ENCODE data around the gene LRP1B.

Gene LRP1B

DNA sequence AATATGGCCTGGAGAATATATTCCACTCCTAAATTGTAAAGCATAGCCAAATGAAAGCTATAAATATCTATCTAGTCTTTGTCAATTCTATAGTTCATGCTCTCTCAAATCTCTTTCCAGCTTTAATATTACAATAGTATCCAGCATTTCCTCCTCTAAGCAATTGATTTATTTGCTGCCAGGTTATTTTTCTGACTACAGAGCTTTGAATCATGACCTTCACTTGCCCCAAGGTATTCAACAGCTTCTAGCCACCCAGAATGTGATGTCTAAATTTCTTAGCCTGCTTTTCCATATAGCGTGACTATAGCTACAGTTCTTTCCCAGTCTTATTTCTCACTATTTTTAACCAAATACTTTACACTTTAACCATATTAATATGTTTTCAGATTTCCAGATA is 1287.6 kb downstream of the LRP1B start:
- DNase-seq (ENCODE audit: extremely low spot score, insufficient read length, low read depth) (no peak), FAIRE-seq (no peak)

DNA sequence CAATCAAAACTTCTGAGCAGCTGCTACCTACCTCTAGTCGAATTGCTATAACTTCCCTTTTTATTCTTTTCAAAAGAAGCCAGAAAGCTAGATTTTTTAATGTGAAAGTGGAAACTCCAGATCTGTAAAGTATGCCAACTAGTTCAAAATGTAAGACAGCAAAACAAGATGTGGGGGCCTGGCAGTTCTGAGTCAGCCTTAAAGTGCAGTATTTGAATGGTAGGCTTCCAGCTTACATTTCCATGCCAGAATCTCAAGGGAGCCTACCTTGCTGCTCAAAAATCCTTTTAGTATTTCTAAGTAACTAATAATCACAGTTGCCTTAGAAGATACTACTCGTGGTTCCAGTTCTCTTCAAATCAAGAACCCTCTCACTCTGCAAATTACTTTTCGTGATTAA is 1288.7 kb downstream of the LRP1B start:
- FAIRE-seq (no peak), DNase-seq (ENCODE audit: extremely low spot score, insufficient read length, low read depth) (no peak)

DNA sequence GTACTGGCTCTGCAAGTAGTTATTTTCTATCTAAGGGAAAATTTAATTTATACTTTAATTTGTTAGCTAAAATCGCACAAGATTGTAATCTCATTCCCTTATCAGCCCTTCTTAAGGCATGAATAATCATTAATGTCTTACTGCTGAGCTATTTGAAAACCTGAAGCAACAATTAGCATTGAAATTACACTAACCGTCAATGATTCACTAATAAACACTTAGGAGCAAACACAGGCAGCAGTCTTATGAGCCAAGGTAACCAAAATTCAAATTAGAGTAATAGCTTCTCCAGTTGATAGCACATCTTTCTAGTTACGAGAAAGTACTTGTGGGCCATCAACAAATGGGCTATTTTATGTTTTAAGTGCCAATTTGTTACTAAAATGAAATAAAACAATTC is 1289.7 kb downstream of the LRP1B start:
- FAIRE-seq: no peak

GRCh38 chr2:140836826-140837225 is 1294.0 kb downstream of the LRP1B start:
- no peak for FAIRE-seq

More for the DNA sequence above, 1289.7 kb downstream of the LRP1B start:
- no peak for DNase-seq (ENCODE audit: extremely low spot score, insufficient read length, low read depth)

DNA sequence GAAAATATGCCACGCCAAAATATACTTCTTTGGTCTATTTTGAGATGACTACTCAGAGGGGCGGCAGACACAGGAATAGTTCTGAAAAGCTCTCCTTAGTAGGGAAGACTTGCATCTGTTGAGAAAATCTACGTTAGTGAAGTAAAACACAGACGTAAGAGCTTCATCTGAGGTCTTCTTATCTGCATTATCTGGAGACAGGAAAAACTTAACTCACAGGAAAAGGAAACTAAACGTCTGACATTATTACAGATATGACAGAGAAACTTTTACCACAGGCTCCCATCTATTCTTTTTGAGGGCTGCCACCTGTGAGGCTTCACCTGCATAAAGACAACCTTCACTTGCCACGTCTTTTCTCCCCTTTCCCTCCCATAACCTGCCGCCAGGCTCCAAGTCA is 1295.7 kb downstream of the LRP1B start:
- no peak for DNase-seq (ENCODE audit: extremely low spot score, insufficient read length, low read depth)
- FAIRE-seq: no peak

More at GRCh38 chr2:140836826-140837225, 1294.0 kb downstream of the LRP1B start:
- DNase-seq (ENCODE audit: extremely low spot score, insufficient read length, low read depth): no peak

DNA sequence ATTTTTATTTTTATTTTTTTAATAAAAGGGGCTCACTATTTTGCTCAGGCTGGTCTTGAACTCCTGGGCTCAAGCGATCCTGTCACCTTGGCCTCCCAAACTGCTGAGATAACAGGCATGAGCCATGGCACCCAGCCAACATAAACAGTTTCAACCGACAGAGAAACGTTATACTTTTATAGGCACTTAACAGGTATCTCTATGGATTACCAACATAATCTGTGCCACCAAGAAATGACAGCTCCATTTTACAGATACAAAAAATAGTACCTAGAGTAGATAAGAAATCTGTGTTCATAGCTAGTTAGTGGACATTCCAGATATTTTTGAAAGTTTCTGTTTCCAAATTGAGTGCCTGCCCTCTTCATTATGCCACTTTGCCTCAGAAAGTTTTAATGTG is 1316.7 kb downstream of the LRP1B start:
- no peak for DNase-seq (ENCODE audit: extremely low spot score, insufficient read length, low read depth)
- FAIRE-seq: no peak

GRCh38 chr2:140808820-140809219 is 1322.0 kb downstream of the LRP1B start:
- FAIRE-seq: no peak
- no peak for DNase-seq (ENCODE audit: extremely low spot score, insufficient read length, low read depth)

GRCh38 chr2:140808211-140808610 is 1322.6 kb downstream of the LRP1B start:
- DNase-seq (ENCODE audit: extremely low spot score, insufficient read length, low read depth): no peak
- no peak for FAIRE-seq

DNA sequence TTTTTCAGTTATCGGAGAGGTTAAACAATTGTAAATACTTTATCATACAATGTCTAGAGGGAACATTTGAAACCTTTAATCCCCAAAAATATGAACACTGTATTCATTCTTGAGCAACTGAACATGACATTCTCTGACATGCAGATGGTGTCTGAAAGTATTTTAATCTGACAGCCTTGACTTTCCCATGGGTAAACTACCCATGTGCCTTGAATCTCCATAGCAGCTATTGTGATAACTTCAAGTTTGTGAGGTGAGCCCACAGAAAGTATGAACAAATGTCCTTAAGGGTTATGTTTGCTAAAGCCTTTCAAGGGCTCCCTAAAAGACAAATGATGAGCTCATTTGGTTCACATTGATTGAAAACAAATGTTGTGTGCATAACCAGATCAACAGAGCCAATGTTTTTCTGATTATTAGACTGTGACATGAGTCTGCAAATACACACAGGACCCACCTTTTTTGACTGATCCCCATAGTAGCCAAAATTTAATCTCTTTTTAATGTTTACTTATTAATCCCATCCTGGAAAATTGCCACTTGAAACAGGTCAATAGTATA is 1326.0 kb downstream of the LRP1B start:
- no peak for DNase-seq (ENCODE audit: extremely low spot score, insufficient read length, low read depth)
- FAIRE-seq: no peak

DNA sequence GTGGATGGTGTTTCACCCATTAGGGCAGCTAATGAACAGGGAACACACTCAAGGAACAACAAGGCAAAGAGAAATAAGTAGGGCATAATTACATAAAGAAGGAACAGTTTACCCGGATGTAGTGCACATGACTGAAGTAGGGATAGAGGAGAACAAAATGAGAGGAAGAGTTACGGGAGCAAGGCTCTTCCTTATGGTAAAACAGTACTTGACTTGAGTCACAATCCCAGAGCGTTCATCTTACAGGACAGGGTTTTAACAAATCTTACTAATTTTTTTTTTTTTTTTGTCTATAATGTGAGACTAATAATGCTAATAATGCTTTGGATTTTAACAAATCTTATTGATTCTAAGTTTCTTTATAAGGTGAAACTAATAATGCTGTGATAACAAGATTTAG is 1329.5 kb downstream of the LRP1B start:
- FAIRE-seq (no peak), DNase-seq (ENCODE audit: extremely low spot score, insufficient read length, low read depth) (no peak)

- FAIRE-seq: peak; percentile 47
Observed at GRCh38 chr2:140797718-140798117, 1333.1 kb downstream of the LRP1B start.

GRCh38 chr2:140791802-140792201 is 1339.0 kb downstream of the LRP1B start:
- FAIRE-seq: no peak
- DNase-seq (ENCODE audit: extremely low spot score, insufficient read length, low read depth): no peak

More at GRCh38 chr2:140797718-140798117, 1333.1 kb downstream of the LRP1B start:
- peak; percentile 1 for DNase-seq (ENCODE audit: extremely low spot score, insufficient read length, low read depth)

DNA sequence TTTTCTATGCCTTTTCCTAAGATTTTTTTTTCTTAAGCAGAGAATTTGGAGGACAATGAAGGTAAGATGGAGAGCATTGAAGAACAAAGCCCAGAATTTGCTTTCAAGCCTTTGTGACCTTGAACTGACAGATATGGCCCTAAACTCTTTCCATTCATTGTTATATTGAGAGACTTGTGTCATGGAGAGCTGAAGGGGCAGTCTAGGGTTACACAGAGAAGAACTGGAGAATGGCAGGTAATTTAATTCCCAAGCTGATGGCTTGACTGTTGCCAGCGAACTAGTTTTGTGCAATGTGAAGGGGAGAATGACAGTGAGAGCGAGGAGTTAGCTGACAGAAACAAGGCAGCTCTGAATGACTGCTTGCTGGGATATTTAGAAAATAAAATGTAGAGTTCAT is 1344.2 kb downstream of the LRP1B start:
- no peak for DNase-seq (ENCODE audit: extremely low spot score, insufficient read length, low read depth)
- FAIRE-seq: no peak

DNA sequence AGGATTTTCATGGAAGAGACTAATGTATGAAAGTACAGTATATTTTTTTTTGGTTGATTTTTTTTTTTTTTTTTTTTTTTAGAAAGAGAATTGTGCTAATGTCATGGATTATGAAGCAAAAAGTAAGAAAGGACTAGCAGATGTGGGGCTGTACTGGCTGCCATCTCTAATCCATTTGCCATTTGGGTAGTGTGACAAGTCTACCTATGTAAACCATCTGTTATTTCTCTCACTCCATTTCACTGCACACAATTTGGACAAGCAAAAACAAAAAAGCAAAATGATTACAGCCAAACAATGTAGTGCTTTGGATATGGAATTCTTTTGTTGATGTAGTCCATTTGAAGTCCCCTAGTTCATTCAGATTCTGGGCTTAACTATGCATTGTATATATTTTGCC is 1355.4 kb downstream of the LRP1B start:
- no peak for FAIRE-seq
- no peak for DNase-seq (ENCODE audit: extremely low spot score, insufficient read length, low read depth)

- DNase-seq (ENCODE audit: extremely low spot score, insufficient read length, low read depth) (no peak), FAIRE-seq (no peak)
Observed at GRCh38 chr2:140770645-140771044, 1360.2 kb downstream of the LRP1B start.

DNA sequence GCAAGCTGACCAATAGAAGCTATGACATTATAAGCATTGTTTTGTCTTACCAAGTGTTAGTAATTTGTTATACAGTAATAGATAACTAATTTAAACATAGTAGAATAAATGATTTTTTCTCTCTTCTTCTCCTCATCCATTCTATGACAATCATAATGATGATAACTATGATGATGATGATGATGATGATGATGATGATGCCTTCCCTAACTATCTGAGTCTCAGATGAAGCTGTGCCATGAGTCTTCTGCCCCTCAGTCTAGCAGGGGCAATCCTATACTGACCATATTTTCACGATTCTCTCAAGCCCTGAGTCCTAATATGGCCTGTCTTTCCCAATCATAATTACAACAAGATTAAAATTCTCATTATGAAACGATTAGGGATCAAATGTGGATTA is 1369.0 kb downstream of the LRP1B start:
- DNase-seq (ENCODE audit: extremely low spot score, insufficient read length, low read depth): no peak
- FAIRE-seq: no peak

DNA sequence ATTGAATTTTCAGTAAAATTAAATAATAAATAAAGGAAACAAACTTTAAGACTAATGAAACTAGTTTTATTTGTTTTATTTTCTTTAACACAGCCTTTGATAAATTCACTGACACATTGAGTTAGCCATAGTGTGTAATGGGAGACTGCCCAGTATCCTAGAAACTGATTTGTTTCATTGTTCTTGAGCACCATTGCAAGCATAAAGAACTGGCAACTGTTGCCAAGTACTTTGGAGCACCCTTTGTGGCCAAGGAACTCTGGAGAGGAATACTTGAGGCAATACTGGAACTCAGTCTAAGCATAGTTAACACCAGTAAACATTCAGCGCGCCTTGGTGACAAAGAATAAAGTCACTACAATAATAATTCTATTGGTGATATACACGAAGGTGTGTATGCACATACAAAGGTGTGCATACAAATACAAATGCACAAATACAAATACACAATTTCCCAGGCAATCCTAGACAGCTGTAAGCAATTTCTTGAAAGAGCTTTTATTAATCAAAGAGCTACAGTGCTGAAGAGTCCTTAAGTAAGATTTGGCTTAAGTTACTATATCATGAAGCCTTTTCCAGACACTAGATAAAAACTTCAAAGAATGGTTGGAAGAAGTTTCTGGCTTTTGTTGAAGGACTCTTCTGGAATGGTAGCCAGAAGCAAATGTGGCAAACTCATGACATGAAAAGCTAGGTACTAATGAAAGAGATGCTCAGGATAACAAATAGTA is 1371.2 kb downstream of the LRP1B start:
- no peak for DNase-seq (ENCODE audit: extremely low spot score, insufficient read length, low read depth)
- FAIRE-seq: no peak

DNA sequence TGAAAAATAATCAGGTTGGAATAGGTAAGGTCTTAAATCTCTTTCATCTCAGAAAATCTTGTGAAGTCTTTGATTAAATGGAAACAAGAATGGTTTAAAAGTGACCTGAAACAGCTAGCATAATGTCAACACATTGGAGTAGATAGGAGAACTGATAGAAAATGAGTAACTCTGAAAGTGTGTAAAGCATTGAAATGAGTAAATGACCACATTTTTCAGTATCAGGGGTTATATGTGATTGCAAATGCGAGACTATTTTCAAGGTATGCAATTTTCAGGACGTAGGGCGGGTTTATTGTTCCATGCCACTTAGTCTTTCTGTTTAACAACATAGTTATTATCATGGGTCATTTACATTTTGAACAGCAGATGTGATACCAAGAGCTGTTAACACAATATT is 1383.2 kb downstream of the LRP1B start:
- FAIRE-seq: no peak
- DNase-seq (ENCODE audit: extremely low spot score, insufficient read length, low read depth): no peak

DNA sequence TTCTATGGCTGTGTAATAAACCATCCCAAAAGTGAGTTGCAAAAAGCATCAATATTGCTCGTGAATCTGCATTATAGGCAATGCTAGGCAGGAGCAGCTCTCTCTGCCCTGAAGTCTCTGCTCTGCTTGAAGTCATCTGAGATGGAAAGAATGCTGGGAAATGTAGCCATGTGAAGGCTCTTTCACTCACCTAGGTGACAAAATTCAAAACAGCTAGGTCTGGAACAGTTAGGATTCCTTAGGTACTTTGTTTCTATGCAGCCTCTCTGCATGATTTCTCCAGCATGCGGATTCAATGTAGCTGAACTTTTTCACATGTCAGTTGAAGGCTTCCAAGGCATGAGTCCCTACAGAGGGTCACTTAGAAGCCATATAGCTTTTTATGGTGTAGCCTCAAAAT is 1383.7 kb downstream of the LRP1B start:
- DNase-seq (ENCODE audit: extremely low spot score, insufficient read length, low read depth) (no peak), FAIRE-seq (no peak)

GRCh38 chr2:140744379-140744778 is 1386.4 kb downstream of the LRP1B start:
- FAIRE-seq (no peak), DNase-seq (ENCODE audit: extremely low spot score, insufficient read length, low read depth) (no peak)

- DNase-seq (ENCODE audit: extremely low spot score, insufficient read length, low read depth) (no peak), FAIRE-seq (no peak)
Observed at GRCh38 chr2:140737006-140737405, 1393.8 kb downstream of the LRP1B start.

DNA sequence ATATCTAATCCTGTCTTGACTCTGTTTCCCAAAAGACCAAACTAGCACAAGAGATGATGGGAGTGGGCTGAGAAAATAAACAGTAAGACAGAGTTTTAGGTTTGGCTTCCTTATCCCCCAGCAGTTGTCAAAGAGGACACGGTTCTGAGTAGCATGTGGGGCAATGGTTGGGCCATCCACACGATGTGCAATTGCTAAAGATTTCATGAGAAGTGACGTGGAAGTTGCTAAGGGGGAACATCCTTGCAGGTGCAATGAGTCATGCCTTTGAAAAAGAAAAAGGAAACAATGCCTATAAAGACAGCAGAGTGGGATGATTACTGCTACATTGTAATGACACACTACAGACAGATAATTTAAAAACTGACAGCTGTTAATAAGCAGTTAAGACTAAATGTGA is 1395.8 kb downstream of the LRP1B start:
- no peak for FAIRE-seq
- no peak for DNase-seq (ENCODE audit: extremely low spot score, insufficient read length, low read depth)

Measured in GM18507 (cell line).